PC-9 (cell line): ENCODE results near the gene PROCR.

Experiments
- CTCF ChIP-seq: fragments of 200-600 bp; sonication (generic); conservative IDR thresholded peaks from 2 replicates; pipeline ENCODE4 v1.6.1; 2017; ENCODE audit warnings: mixed run types, antibody characterized with exemption, mild to moderate bottlenecking, moderate library complexity
- EZH2 ChIP-seq: fragments of 200-600 bp; sonication (generic); IDR thresholded peaks from 2 replicates; pipeline ENCODE4 v1.8.0; 2017; ENCODE audit warnings: antibody characterized with exemption, low read depth

- TF ChIP-seq EZH2 (no peak), CTCF (no peak)
These were observed 9.9 kb downstream of the PROCR start for GRCh38 chr20:35181731-35182130.
